ENCODE results near the gene IL3RA.
"Not testable (repeated sequence)": the region's sequence is repeated elsewhere in the genome, so short reads cannot be mapped to it uniquely, and the experiment has no call there.

Gene IL3RA

GRCh38 chrX:1397001-1397400, 60.4 kb downstream of the IL3RA start:
- in situ Hi-C loops (cut with MboI; ENCODE audit: low sequenced_read_pairs): no loop called here

GRCh38 chrX:1397441-1398270, 61.1 kb downstream of the IL3RA start:
- in situ Hi-C loops (cut with MboI; ENCODE audit: low sequenced_read_pairs): no loop called here

- in situ Hi-C loops (cut with MboI; ENCODE audit: low sequenced_read_pairs): no loop called here
These were observed 62.1 kb downstream of the IL3RA start for GRCh38 chrX:1398431-1399340.

DNA sequence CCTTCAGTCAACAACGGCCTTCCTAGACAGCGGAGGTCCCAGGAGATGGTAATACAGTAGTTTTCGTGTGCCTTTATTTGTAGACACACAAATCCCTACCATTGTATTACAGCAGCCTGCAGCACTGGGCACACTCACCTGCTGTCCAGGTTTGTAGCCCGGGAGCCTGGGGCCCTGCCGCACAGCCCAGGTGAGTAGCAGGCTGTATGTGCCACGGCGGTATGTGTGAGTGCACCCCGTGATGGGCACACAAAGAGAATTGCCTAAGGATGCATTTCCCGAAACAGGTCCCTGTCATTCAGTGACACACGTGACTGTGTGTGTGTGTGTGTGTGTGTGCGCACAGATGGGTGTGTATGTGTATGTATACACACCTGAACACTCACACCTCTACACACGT, 63.5 kb downstream of the IL3RA start:
- in situ Hi-C loops (cut with MboI; ENCODE audit: low sequenced_read_pairs): no loop called here

- in situ Hi-C loops (cut with MboI; ENCODE audit: low sequenced_read_pairs): no loop called here
These were observed 64.3 kb downstream of the IL3RA start for GRCh38 chrX:1400742-1401471.

DNA sequence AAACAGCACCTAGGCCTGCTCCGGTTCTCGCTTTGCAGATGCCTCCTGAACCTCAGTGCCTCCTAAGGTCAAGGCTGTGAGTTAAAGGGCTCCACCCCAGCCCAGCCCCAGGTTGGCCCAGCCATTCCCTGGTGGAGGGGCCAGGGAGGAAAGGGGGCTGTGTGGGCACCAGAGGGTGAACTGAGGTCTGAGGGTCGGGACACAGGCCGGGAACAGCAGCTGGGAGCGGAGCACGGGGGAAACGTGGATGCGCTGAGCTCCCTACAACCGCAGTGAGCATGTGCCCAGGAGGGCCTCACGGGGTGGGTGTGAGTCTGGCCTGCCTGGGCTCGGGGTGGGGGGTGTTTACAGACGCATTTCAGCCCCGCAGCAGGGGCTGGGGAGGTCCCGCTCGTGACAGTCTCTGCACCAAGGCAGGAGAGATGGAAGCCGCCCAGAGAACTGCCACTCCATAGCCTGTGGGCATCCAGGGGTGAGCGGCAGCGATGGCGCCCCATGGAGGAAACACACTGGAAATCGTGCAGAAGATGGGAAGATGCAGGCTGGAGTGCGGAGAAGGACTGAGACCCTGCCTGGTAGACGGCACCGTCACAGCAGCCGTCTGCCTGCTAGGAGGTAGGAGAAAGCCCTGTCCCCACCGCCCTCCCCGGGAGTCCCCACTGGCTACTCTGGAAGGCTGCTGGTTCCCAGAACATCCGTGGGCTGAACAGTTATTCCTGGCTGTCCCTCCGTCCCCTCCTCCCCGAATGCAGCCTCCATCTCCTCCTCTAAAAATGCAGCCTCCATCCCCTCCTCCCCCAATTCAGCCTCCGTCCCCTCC, 65.2 kb downstream of the IL3RA start:
- in situ Hi-C loops (cut with MboI; ENCODE audit: low sequenced_read_pairs): no loop called here

GRCh38 chrX:1403228-1403627, 66.6 kb downstream of the IL3RA start:
- in situ Hi-C loops (cut with MboI; ENCODE audit: low sequenced_read_pairs): no loop called here

DNA sequence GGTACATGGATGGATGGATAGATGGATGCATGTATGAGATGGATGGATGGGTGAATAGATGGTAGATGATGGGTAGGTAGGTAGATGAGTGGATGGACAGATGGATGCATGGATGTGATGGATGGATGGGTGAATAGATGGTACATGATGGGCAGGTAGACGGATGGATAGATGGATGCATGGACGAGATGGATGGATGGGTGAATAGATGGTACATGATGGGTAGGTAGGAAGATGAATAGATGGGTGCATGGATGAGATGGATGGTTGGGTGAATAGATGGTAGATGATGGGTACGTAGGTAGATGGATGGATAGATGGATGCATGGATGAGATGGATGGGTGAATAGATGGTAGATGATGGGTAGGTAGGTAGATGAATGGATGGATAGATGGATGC, 67.3 kb downstream of the IL3RA start:
- in situ Hi-C loops (cut with MboI; ENCODE audit: low sequenced_read_pairs): not testable (repeated sequence)

- in situ Hi-C loops (cut with MboI; ENCODE audit: low sequenced_read_pairs): not testable (repeated sequence)
These were observed 69.2 kb downstream of the IL3RA start for GRCh38 chrX:1405769-1406168.

- in situ Hi-C loops (cut with MboI; ENCODE audit: low sequenced_read_pairs): no loop called here
These were observed 70.5 kb downstream of the IL3RA start for GRCh38 chrX:1407035-1407434.

DNA sequence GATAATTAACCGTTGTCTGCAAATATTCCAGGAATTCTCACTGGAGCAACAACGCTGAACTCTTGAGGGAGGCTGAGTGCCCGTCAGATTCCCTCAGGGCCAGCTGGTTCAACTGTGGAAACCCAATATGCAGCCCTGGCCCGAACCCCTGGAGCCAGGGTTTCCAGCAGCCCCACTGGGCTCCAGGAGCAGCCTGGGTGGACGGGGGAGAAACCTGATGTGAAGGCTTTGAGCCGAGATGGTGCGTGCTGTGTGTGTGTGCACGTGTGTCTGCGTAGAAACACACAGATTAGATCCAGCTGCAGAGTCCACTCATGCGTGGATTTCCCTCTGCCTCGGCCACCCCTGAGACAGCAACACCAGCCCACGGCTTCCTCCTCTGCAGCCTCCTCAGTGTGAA, 74.7 kb downstream of the IL3RA start:
- in situ Hi-C loops (cut with MboI; ENCODE audit: low sequenced_read_pairs): no loop called here

DNA sequence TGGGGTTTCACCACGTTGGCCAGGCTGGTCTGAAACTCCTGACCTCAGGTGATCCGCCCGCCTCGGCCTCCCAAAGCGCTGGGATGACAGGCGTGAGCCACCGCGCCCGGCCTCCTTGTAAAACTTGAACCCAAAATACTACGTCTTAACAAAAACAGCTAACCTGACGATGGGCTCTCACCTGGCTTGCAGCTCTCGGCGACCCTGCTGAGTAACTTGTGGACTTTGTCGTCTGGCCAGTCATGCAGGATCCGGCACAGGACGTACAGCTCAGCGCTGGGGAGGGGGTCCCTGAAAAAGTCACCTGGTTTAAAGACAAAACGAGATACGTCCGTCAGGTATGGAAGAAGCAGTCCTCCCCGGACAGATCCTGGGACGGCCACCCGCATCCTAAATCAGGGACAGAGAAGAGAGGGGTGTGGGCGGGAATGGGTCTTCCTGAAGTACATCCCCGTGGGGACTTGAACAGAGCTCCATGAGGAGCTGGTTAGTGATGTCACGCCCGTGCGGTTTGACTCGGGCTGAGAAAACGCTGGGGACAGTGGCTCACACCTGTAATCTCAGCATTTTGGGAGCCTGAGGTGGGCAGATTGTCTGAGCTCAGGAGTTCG, 76.1 kb downstream of the IL3RA start:
- in situ Hi-C loops (cut with MboI; ENCODE audit: low sequenced_read_pairs): no loop called here

DNA sequence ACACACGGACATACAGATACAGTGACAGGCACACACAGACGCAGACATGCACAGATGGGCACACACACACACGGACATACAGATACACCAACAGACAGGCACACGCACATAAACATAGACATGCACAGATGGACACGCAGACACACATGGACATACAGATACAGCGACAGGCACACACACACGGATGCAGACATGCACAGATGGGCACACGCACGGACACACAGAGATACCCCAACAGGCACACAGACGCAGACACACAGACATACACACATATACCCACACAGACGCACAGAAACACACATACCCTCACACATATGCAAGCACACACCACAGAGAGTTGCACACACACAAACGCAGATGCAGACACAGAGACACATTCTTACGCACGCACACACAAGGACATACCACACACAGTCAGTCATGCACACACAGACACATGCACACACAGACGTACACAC, 79.8 kb downstream of the IL3RA start:
- in situ Hi-C loops (cut with MboI; ENCODE audit: low sequenced_read_pairs): no loop called here

DNA sequence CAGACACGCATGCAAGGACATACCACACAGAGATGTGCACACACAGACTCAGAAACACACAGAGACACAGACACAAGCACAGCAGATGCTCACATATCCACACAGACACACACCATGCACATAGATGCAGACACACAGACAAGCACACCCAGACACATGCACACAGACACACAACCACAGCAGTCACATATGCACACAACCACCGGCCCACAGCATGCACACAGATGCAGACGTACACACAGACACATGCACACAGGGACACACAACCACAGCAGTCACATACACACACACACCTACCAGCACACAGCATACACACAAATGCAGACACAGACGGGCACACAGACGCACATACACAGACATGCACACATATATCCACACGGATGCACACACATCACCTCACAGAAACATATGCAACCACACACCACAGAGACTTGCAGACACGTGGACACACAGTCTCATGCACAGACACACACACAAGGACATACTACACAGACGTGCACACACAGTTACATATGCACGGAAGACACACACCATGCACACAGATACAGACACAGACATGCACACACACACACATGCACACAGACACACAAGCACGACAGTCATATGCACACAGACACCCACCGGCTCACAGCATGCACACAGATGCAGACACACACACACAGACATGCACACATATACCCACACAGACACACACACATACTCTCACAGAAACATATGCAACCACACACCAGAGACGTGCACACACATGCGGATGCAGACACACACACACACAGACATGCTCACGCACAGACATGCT, 80.6 kb downstream of the IL3RA start:
- in situ Hi-C loops (cut with MboI; ENCODE audit: low sequenced_read_pairs): no loop called here

DNA sequence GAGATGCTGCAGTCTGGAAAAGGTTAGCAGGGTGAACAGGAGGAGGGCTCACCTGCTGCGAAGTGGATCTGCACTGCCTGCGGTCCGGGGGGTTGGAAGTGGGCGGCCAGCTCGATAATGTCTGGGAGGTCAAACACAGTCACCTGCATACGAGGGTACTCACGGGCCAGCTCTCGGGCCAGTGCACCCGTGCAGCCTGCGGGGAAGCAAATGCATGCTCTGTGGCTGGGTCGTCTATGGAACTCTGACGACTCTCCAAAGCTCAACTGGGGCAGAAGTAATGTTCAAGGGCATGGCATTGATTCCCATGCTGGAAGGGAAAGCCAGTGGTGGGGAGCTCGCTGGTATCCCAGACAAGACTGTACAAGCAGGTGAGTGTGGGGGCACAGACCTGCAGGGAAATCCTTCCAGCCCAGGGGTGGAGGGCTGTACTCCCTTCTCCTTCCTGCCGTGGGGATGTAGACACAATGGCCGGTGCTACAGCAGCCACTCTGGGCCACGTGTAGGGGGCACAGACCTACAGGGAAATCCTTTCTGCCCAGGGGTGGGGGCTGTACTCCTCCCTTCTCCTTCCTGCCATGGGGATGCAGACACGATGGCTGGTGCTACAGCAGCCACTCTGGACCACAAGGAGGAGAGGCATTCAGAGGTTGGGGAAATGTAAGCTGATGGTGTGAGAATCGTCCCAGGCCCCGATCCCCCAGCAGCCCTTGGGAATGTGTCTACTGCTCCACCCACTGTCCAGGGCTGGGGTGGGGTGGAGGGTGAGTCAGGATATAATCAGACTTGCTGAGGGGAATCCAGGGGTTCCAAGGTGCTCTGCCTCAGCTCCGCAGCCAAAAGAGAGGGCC, 81.6 kb downstream of the IL3RA start:
- in situ Hi-C loops (cut with MboI; ENCODE audit: low sequenced_read_pairs): no loop called here

- in situ Hi-C loops (cut with MboI; ENCODE audit: low sequenced_read_pairs): no loop called here
These were observed 82.4 kb downstream of the IL3RA start for GRCh38 chrX:1418901-1419544.

GRCh38 chrX:1419545-1420355, 83.2 kb downstream of the IL3RA start:
- in situ Hi-C loops (cut with MboI; ENCODE audit: low sequenced_read_pairs): no loop called here

Data from hTERT RPE-1 (cell line).